ENCODE data around the gene GIMAP5.

GRCh38 chr7:150735596-150736358 lies 1.4 kb upstream of the GIMAP5 start:
- TF ChIP-seq CTCF (optimal IDR thresholded peaks at IDR 0.05 in 1 of 3, IDR thresholded peaks at IDR 0.05 in 1 of 3, conservative IDR thresholded peaks at IDR 0.05 in 1 of 3; ENCODE audit: extremely low read depth in 1 of 3, insufficient read depth in 2 of 3, low read length in 3 of 3), result no peak
- no peak for TF ChIP-seq EZH2 (IDR thresholded peaks at IDR 0.05; ENCODE audit: low read length)
